HepG2 (cell line): ENCODE results near the gene ZCCHC24. TPM values are rescaled to one million over a fixed set of nuclear protein-coding genes. Genes with fewer than 3 reads are reported as not detected.

Experiments
- BRF2 ChIP-seq: sonication (generic); formaldehyde crosslinking; IDR thresholded peaks from 2 replicates; pipeline ENCODE4 v1.8.1; 2022; ENCODE audit warnings: mild to moderate bottlenecking, missing genetic modification reagents
- DNMT3B ChIP-seq: conservative IDR thresholded peaks from 2 replicates; pipeline ENCODE4 v1.6.1; 2016; ENCODE audit warnings: missing biosample characterization, control low read depth
- JUND ChIP-seq: sonication (generic); formaldehyde crosslinking; IDR thresholded peaks from 2 replicates; pipeline ENCODE4 v1.8.0; 2022; ENCODE audit warnings: mild to moderate bottlenecking, missing genetic modification reagents
- KDM2A ChIP-seq: sonication (generic); formaldehyde crosslinking; IDR thresholded peaks from 2 replicates; pipeline ENCODE4 v1.4.0; 2020; ENCODE audit warnings: low read depth, missing genetic modification reagents, borderline replicate concordance
- MATR3 ChIP-seq: sonication (generic); formaldehyde crosslinking; IDR thresholded peaks from 2 replicates; pipeline ENCODE4 v1.4.0; 2020; ENCODE audit warnings: missing genetic modification reagents
- MED8 ChIP-seq: sonication (generic); formaldehyde crosslinking; IDR thresholded peaks from 2 replicates; pipeline ENCODE4 v1.8.1; 2023; ENCODE audit warnings: mild to moderate bottlenecking, missing genetic modification reagents; ENCODE audit not compliant: insufficient replicate concordance
- POLR2AphosphoS5 ChIP-seq: IDR thresholded peaks from 2 replicates; pipeline ENCODE4 v1.6.1; 2012; ENCODE audit warnings: low read depth, low read length
- REXO4 ChIP-seq: sonication (generic); formaldehyde crosslinking; IDR thresholded peaks from 2 replicates; pipeline ENCODE4 v1.8.0; 2022; ENCODE audit warnings: missing genetic modification reagents, mild to moderate bottlenecking, borderline replicate concordance
- RORA ChIP-seq: sonication (generic); formaldehyde crosslinking; IDR thresholded peaks from 2 replicates; pipeline ENCODE4 v1.5.0; 2020; ENCODE audit warnings: mild to moderate bottlenecking, missing genetic modification reagents, moderate library complexity
- SNRNP70 ChIP-seq: fragments of 200-400 bp; formaldehyde crosslinking; IDR thresholded peaks from 2 replicates; pipeline ENCODE4 v1.6.1; 2017; ENCODE audit warnings: mild to moderate bottlenecking, low read depth, low read length, moderate library complexity
- WIZ ChIP-seq: sonication (generic); formaldehyde crosslinking; IDR thresholded peaks from 2 replicates; pipeline ENCODE4 v1.5.1; 2020; ENCODE audit warnings: mild to moderate bottlenecking, missing genetic modification reagents
- ZMAT3 ChIP-seq: sonication (generic); formaldehyde crosslinking; conservative IDR thresholded peaks from 2 replicates; pipeline ENCODE4 v1.7.0; 2021; ENCODE audit warnings: missing genetic modification reagents
- ZNF142 ChIP-seq: sonication (generic); formaldehyde crosslinking; IDR thresholded peaks from 2 replicates; pipeline ENCODE4 v1.4.0; 2020; ENCODE audit warnings: missing genetic modification reagents
- ZNF20 ChIP-seq: sonication (generic); formaldehyde crosslinking; IDR thresholded peaks from 2 replicates; pipeline ENCODE4 v1.4.0; 2020; ENCODE audit warnings: mild to moderate bottlenecking, moderate library complexity, missing genetic modification reagents
- ZNF256 ChIP-seq: sonication (generic); formaldehyde crosslinking; conservative IDR thresholded peaks from 2 replicates; pipeline ENCODE4 v1.4.0; 2020; ENCODE audit warnings: missing genetic modification reagents
- ZNF552 ChIP-seq: sonication (generic); formaldehyde crosslinking; IDR thresholded peaks from 2 replicates; pipeline ENCODE4 v1.9.0; 2022; ENCODE audit warnings: missing genetic modification reagents, mild to moderate bottlenecking, borderline replicate concordance
- ZNF589 ChIP-seq: sonication (generic); formaldehyde crosslinking; conservative IDR thresholded peaks from 2 replicates; pipeline ENCODE4 v1.8.0; 2022; ENCODE audit warnings: mild to moderate bottlenecking, moderate library complexity, missing genetic modification reagents
- ZNF720 ChIP-seq: sonication (generic); formaldehyde crosslinking; IDR thresholded peaks from 2 replicates; pipeline ENCODE4 v1.4.0; 2020; ENCODE audit warnings: missing genetic modification reagents
- ZNF724P ChIP-seq: sonication (generic); formaldehyde crosslinking; IDR thresholded peaks from 2 replicates; pipeline ENCODE4 v1.8.0; 2022; ENCODE audit warnings: missing genetic modification reagents, borderline replicate concordance
- ZNF790 ChIP-seq: sonication (generic); formaldehyde crosslinking; IDR thresholded peaks from 2 replicates; pipeline ENCODE4 v1.8.0; 2022; ENCODE audit warnings: missing genetic modification reagents, mild to moderate bottlenecking, borderline replicate concordance
- ZNF878 ChIP-seq: sonication (generic); formaldehyde crosslinking; IDR thresholded peaks from 2 replicates; pipeline ENCODE4 v1.8.1; 2023; ENCODE audit warnings: mild to moderate bottlenecking, missing genetic modification reagents, moderate library complexity
- polyA plus RNA-seq, 8 experiments: library from polyadenylated mRNA; depleted of rRNA in 3 of 8; stranded (reverse) in 7 of 8; unstranded in 1 of 8; fragments of >200 nt; fragmentation: Illumina TruSeq in 4 of 8; extraction: Trizol in 4 of 8; gene quantifications; 2 replicates each; pipeline versions ENCODE4 v1.2.1 to v1.2.3, GENCODE V29; 2011 to 2016; ENCODE audit warnings: low read depth in 4 of 8, missing spikeins in 1 of 8, mixed read lengths in 1 of 8; ENCODE audit not compliant: insufficient read depth in 1 of 8
- total RNA-seq, 5 experiments: library from RNA; depleted of rRNA; stranded (reverse); fragments of >200 nt; fragmentation: Illumina TruSeq; extraction: Trizol; gene quantifications; 2 replicates each; pipeline ENCODE4 v1.2.3, GENCODE V29; 2016; ENCODE audit warnings: low read depth in 1 of 5
- TF ChIP-seq, protein P1 (sequence below): sonication (generic); formaldehyde crosslinking; IDR thresholded peaks from 2 replicates; pipeline ENCODE4 v1.5.0; 2020; ENCODE audit warnings: mild to moderate bottlenecking, missing genetic modification reagents

Gene ZCCHC24
- total and polyA plus RNA-seq, 2 of the 13 experiments (the other 11 are each of a cell fraction or from before 2014, with no cell fraction given) = 3.1 to 7.9 TPM

DNA sequence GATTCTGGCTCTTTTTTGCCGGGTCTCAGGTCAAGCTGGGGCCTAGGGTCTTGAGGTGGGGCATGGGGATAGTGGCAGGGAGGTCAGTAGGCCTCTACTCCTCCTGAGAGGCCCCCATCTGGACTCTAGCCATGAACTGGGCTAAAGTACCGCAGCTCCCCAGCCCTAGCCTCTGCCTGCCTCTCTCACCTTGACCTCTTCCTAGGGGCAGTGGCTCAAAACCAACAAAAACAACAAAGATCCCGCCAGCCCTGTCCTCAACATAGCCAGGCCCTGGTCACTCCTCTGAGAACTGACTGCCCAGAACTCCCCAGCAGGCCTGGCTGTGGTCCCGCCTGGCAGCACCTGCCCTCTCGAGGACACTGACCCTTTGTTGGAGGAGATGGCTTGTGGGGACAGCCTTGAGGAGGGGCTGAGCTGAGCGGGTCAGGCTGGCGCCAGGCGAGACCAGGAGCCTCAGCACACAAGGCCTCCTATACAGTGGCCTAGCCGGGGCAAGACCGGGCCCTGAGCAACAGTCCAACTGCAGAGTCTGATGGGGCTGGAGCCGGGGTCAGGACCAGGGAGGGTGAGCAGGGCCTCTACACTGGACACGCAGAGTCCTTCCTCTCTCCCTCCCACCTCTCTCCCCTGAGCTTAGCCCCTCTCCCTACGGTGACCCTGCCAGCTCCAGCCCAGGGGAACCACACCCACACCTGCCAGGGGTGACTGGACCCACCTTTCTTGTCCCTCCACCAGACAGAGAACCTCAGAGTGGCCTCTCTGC is 109.8 kb downstream of the ZCCHC24 start (continued):
- TF ChIP-seq ZNF142 = no peak
- TF ChIP-seq MED8 (CRISPR knock-in tag) = peak; percentile 83
- TF ChIP-seq ZNF20 (CRISPR knock-in tag) = peak; percentile 39; the same call in 1 of the 2 replicates
- no peak for TF ChIP-seq WIZ
- peak; percentile 50; the same call in 1 of the 2 replicates for TF ChIP-seq ZNF724P (CRISPR knock-in tag)
- peak; percentile 74; the same call in 1 of the 2 replicates for TF ChIP-seq ZNF552 (CRISPR knock-in tag)
- no peak for TF ChIP-seq REXO4 (CRISPR knock-in tag)
- TF ChIP-seq ZNF589 (CRISPR knock-in tag) = 0 out of 2 replicates have a peak, but pooled peaks have one; percentile 23
- TF ChIP-seq MATR3 (CRISPR knock-in tag) = no peak
- no peak for TF ChIP-seq SNRNP70
- TF ChIP-seq ZNF720 = no peak
- TF ChIP-seq BRF2 (CRISPR knock-in tag) = no peak
- no peak for TF ChIP-seq RORA
- peak; percentile 38; the same call in 1 of the 2 replicates for TF ChIP-seq KDM2A (CRISPR knock-in tag)
- no peak for TF ChIP-seq JUND (CRISPR knock-in tag)
- TF ChIP-seq, protein P1, sequence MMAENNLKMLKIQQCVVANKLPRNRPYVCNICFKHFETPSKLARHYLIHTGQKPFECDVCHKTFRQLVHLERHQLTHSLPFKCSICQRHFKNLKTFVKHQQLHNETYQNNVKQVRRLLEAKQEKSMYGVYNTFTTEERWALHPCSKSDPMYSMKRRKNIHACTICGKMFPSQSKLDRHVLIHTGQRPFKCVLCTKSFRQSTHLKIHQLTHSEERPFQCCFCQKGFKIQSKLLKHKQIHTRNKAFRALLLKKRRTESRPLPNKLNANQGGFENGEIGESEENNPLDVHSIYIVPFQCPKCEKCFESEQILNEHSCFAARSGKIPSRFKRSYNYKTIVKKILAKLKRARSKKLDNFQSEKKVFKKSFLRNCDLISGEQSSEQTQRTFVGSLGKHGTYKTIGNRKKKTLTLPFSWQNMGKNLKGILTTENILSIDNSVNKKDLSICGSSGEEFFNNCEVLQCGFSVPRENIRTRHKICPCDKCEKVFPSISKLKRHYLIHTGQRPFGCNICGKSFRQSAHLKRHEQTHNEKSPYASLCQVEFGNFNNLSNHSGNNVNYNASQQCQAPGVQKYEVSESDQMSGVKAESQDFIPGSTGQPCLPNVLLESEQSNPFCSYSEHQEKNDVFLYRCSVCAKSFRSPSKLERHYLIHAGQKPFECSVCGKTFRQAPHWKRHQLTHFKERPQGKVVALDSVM (CRISPR knock-in tag) = peak; percentile 97
- peak; percentile 98 for TF ChIP-seq ZNF878 (CRISPR knock-in tag)
- TF ChIP-seq ZMAT3 (CRISPR knock-in tag) = no peak
- TF ChIP-seq POLR2AphosphoS5 = no peak
- 0 out of 2 replicates have a peak, but pooled peaks have one; percentile 29 for TF ChIP-seq DNMT3B (CRISPR knock-in tag)
- no peak for TF ChIP-seq ZNF256 (CRISPR knock-in tag)
- TF ChIP-seq ZNF790 (CRISPR knock-in tag) = no peak
